ENCODE measurements around the gene IQCN.

Gene IQCN

DNA sequence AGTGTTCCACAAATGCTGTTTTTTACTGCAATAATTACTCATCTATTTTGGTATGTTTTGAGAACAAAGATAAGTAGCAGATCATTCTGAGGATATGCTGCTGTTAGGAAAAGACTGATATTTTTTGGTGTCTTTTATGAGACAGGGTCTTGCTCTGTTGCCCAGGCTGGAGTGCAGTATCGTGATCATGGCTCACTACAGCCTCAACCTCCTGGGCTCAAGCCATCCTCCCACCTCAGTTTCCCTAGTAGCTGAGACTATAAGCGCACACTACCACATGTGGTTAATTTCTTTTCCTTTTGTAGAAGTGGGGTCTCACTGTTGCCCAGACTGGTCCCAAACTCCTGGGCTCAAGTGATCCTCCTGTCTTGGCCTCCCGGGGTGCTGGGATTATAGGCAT lies 39.1 kb upstream of the IQCN start:
- Histone ChIP-seq H3K27me3 (ENCODE audit: insufficient read depth, low read depth) (no peaks in the 10 kb centered on the region), H3K4me1 (ENCODE audit: low read depth, poor library complexity, severe bottlenecking) (no peaks in the 10 kb centered on the region), H3K79me2 (ENCODE audit: insufficient read depth, low read depth) (peaks cover 9% of the 10 kb centered on the region; the same call in 1 of the 2 replicates), H3K4me3 (IDR thresholded peaks at IDR 0.05; ENCODE audit: insufficient read depth, low read depth, low read length) (no peak overlapping the region), H3K36me3 (ENCODE audit: insufficient read depth) (no peaks in the 10 kb centered on the region; the same call in 1 of the 2 replicates), H2AFZ (ENCODE audit: low read depth) (no peak overlapping the region), H3K9ac (no peak overlapping the region), H4K20me1 (ENCODE audit: insufficient read depth) (no peaks in the 10 kb centered on the region), H3K27ac (no peak overlapping the region), H3K4me2 (no peak overlapping the region)
- TF ChIP-seq, protein P1, sequence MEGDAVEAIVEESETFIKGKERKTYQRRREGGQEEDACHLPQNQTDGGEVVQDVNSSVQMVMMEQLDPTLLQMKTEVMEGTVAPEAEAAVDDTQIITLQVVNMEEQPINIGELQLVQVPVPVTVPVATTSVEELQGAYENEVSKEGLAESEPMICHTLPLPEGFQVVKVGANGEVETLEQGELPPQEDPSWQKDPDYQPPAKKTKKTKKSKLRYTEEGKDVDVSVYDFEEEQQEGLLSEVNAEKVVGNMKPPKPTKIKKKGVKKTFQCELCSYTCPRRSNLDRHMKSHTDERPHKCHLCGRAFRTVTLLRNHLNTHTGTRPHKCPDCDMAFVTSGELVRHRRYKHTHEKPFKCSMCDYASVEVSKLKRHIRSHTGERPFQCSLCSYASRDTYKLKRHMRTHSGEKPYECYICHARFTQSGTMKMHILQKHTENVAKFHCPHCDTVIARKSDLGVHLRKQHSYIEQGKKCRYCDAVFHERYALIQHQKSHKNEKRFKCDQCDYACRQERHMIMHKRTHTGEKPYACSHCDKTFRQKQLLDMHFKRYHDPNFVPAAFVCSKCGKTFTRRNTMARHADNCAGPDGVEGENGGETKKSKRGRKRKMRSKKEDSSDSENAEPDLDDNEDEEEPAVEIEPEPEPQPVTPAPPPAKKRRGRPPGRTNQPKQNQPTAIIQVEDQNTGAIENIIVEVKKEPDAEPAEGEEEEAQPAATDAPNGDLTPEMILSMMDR (conservative IDR thresholded peaks at IDR 0.05; ENCODE audit: low read depth, low read length) = no peak

DNA sequence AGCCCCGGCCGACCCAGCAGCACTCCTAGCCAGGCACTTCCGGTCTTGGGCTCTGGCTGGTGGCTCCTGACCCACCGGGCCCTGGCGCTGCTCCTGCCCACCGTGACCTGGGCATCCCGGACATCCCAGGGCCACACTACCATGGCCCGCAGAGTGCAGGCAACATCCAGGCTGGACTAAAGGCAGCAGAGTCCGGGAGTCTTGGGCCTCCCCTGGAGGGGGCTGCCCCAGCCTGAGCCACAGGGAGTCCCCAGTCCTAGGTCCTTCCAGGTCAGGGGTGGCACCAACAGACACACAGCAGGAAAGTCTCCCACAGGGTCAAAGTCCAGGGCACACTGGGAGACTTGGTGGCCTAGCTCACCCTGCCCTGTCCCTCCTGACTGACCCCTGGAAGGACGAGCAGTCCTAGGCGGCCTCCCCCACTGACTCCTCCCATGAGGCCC lies 37.9 kb upstream of the IQCN start:
- no peak overlapping the region for H3K4me3 ChIP-seq (IDR thresholded peaks at IDR 0.05; ENCODE audit: insufficient read depth, low read depth, low read length)
- H3K4me1 ChIP-seq (ENCODE audit: low read depth, poor library complexity, severe bottlenecking) = no peaks in the 10 kb centered on the region
- H4K20me1 ChIP-seq (ENCODE audit: insufficient read depth) = no peaks in the 10 kb centered on the region
- H3K27ac ChIP-seq = no peak overlapping the region
- H3K79me2 ChIP-seq (ENCODE audit: insufficient read depth, low read depth) = no peaks in the 10 kb centered on the region; the same call in 1 of the 2 replicates
- TF ChIP-seq, protein P1 (conservative IDR thresholded peaks at IDR 0.05; ENCODE audit: low read depth, low read length) = no peak
- H3K36me3 ChIP-seq (ENCODE audit: insufficient read depth) = no peaks in the 10 kb centered on the region; the same call in 1 of the 2 replicates
- H3K4me2 ChIP-seq = no peak overlapping the region
- H2AFZ ChIP-seq (ENCODE audit: low read depth) = no peak overlapping the region
- H3K27me3 ChIP-seq (ENCODE audit: insufficient read depth, low read depth) = no peaks in the 10 kb centered on the region
- H3K9ac ChIP-seq = no peak overlapping the region

DNA sequence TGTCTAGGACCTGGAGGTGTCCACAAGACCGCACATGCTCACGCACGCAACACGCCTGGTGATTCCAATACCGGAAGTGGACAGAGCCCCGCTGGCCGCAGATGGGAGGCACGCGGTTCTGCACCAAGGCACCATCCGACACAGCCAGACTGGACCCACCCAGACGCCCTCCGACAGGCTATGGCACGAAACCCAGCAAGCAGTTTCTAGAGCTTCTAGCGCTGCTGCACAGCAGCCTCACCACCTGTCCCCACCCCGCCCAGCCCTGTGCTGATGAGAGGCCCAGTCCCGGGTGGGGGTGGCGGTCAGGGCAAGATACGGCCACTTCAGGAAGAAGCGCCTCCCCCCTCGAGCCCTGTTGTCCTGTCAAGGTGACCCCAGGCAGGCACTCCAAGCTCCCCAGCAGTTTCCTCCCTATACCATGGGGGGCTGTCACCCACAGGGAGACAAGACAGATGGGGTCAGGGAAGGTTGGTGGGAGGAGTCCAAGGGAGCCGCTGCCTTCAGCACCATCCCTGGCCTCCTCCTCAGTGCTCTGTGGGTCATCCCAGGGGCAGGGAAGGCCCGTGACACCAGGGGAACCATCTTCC lies 37.3 kb upstream of the IQCN start:
- no peaks in the 10 kb centered on the region for H4K20me1 ChIP-seq (ENCODE audit: insufficient read depth)
- TF ChIP-seq, protein P1 (conservative IDR thresholded peaks at IDR 0.05; ENCODE audit: low read depth, low read length) = no peak
- H3K9ac ChIP-seq = no peak overlapping the region
- H3K27ac ChIP-seq = no peak overlapping the region
- no peak overlapping the region for H2AFZ ChIP-seq (ENCODE audit: low read depth)
- H3K4me3 ChIP-seq (IDR thresholded peaks at IDR 0.05; ENCODE audit: insufficient read depth, low read depth, low read length) = no peak overlapping the region
- H3K79me2 ChIP-seq (ENCODE audit: insufficient read depth, low read depth) = no peaks in the 10 kb centered on the region; the same call in 1 of the 2 replicates
- no peaks in the 10 kb centered on the region for H3K4me1 ChIP-seq (ENCODE audit: low read depth, poor library complexity, severe bottlenecking)
- H3K4me2 ChIP-seq = no peak overlapping the region
- H3K36me3 ChIP-seq (ENCODE audit: insufficient read depth) = no peaks in the 10 kb centered on the region; the same call in 1 of the 2 replicates
- H3K27me3 ChIP-seq (ENCODE audit: insufficient read depth, low read depth) = no peaks in the 10 kb centered on the region

DNA sequence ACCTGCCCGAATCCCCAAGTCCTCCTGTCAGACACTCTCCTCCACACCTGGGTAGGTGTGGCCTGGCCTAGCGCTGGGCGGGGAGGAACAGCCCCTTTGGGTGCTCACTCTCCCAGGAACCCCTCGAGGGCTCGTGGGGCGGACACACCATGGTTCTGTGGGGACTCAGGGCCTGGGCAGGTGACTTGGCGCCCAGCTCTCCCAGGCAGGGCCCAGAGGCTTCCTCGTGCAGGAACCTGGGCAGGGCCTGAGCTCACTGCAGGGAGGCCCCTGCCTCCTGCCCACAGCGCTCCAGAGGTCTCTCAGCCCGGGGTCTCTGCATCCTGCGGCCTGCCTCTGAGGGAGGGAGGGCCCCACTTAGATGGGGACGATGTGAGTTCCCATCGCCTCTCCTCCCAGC lies 36.7 kb upstream of the IQCN start:
- Histone ChIP-seq H3K9ac (no peak overlapping the region), H3K4me3 (IDR thresholded peaks at IDR 0.05; ENCODE audit: insufficient read depth, low read depth, low read length) (no peak overlapping the region), H3K4me2 (no peak overlapping the region), H4K20me1 (ENCODE audit: insufficient read depth) (no peaks in the 10 kb centered on the region), H2AFZ (ENCODE audit: low read depth) (no peak overlapping the region), H3K27me3 (ENCODE audit: insufficient read depth, low read depth) (no peaks in the 10 kb centered on the region), H3K27ac (no peak overlapping the region), H3K4me1 (ENCODE audit: low read depth, poor library complexity, severe bottlenecking) (peaks cover 4% of the 10 kb centered on the region), H3K36me3 (ENCODE audit: insufficient read depth) (no peaks in the 10 kb centered on the region; the same call in 1 of the 2 replicates), H3K79me2 (ENCODE audit: insufficient read depth, low read depth) (no peaks in the 10 kb centered on the region; the same call in 1 of the 2 replicates)
- TF ChIP-seq, protein P1 (conservative IDR thresholded peaks at IDR 0.05; ENCODE audit: low read depth, low read length) = no peak
